ENCODE data around the gene MEG3.

MEG3 gene

DNA sequence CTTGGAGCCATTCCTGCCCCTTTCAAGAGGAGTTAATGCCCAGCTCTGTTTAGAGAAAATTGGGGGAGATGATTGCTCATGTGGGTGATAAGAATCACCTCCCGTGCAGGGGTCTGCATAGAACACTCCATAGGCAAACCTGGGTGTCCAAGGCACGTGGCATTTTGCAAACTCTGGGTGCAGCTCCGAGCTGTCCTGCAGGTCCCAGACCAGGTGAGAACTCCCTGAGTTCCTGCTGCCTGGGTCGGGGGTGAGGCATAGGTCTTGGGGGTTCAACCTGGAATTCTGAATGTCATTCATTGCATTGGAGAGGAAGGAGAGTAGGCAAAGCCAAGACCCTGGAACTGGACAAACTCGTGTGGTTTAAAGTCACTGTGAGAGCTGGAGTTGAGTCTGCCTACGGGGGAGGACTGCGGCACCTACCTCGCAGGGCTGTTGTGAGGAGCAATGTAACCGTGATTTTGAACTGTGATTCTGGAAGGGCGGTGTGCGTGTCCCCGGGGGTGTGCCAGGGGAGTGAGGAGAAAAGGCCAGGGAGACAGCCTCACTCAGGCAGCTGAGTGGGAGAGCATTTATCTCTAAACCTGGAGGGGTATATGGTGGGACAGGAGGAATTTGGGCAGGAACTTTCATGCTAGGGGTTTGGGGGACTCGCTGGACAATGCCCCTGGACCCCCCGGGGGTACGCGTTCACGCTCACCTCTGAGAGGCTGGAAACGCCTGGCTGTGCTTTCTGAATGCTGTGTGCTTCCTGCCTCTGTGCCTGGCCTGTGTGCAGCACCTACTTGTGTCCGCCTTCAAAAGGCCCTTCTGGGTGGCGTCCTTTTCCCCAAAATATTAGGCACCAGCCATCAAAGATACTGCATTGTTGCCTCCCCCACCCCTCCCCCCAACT is 30.4 kb downstream of the MEG3 start:
- Histone ChIP-seq H3K4me3 (ENCODE audit: low read length) (no peak overlapping the region), H3K27me3 (ENCODE audit: insufficient read depth, low read length) (no peaks in the 10 kb centered on the region), H3K4me1 (ENCODE audit: insufficient read depth, low read length) (no peaks in the 10 kb centered on the region), H3K36me3 (ENCODE audit: insufficient read depth, low read length) (no peaks in the 10 kb centered on the region), H2AFZ (ENCODE audit: low read depth, low read length) (no peak overlapping the region), H3K9me3 (ENCODE audit: low read length) (no peaks in the 10 kb centered on the region)

- Histone ChIP-seq H2AFZ (ENCODE audit: low read depth, low read length) (no peak overlapping the region), H3K27me3 (ENCODE audit: insufficient read depth, low read length) (no peaks in the 10 kb centered on the region), H3K9me3 (ENCODE audit: low read length) (peaks cover 2% of the 10 kb centered on the region), H3K4me3 (ENCODE audit: low read length) (no peak overlapping the region), H3K4me1 (ENCODE audit: insufficient read depth, low read length) (no peaks in the 10 kb centered on the region), H3K36me3 (ENCODE audit: insufficient read depth, low read length) (no peaks in the 10 kb centered on the region)
Observed at GRCh38 chr14:100857233-100857922, 31.5 kb downstream of the MEG3 start.

- H2AFZ ChIP-seq (ENCODE audit: low read depth, low read length) = no peak overlapping the region
- H3K36me3 ChIP-seq (ENCODE audit: insufficient read depth, low read length) = no peaks in the 10 kb centered on the region
- peaks cover 2% of the 10 kb centered on the region for H3K9me3 ChIP-seq (ENCODE audit: low read length)
- H3K4me1 ChIP-seq (ENCODE audit: insufficient read depth, low read length) = no peaks in the 10 kb centered on the region
- H3K27me3 ChIP-seq (ENCODE audit: insufficient read depth, low read length) = no peaks in the 10 kb centered on the region
- no peak overlapping the region for H3K4me3 ChIP-seq (ENCODE audit: low read length)
Observed at GRCh38 chr14:100857923-100858837, 32.3 kb downstream of the MEG3 start.

GRCh38 chr14:100858838-100859220 is 32.9 kb downstream of the MEG3 start:
- Histone ChIP-seq H3K36me3 (ENCODE audit: insufficient read depth, low read length) (no peaks in the 10 kb centered on the region), H3K27me3 (ENCODE audit: insufficient read depth, low read length) (no peaks in the 10 kb centered on the region), H3K9me3 (ENCODE audit: low read length) (peaks cover 2% of the 10 kb centered on the region), H3K4me1 (ENCODE audit: insufficient read depth, low read length) (no peaks in the 10 kb centered on the region), H3K4me3 (ENCODE audit: low read length) (no peak overlapping the region), H2AFZ (ENCODE audit: low read depth, low read length) (no peak overlapping the region)

DNA sequence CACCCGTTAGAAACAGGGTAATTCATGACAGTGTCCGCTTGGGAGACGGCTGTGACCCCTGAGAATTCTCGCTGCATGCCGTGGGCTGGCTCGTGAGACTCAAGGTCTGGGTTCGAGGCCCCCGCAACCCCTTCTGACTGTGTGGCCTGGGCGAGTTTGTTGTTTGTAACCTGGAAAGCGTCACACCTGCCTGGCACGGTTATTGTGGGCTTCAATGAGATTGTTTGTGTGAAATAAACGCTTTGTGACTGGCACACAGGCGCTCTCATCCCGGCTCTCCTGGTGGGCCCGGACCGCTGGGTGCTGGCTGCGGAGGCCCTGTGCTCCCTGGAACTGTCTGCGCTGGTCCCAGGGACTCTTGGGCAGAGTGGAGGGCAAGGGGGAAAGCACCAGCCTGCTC is 33.9 kb downstream of the MEG3 start:
- peaks cover 2% of the 10 kb centered on the region for H3K9me3 ChIP-seq (ENCODE audit: low read length)
- H3K4me3 ChIP-seq (ENCODE audit: low read length) = no peak overlapping the region
- H3K4me1 ChIP-seq (ENCODE audit: insufficient read depth, low read length) = no peaks in the 10 kb centered on the region
- no peaks in the 10 kb centered on the region for H3K27me3 ChIP-seq (ENCODE audit: insufficient read depth, low read length)
- H3K36me3 ChIP-seq (ENCODE audit: insufficient read depth, low read length) = no peaks in the 10 kb centered on the region
- H2AFZ ChIP-seq (ENCODE audit: low read depth, low read length) = no peak overlapping the region

- Histone ChIP-seq H2AFZ (ENCODE audit: low read depth, low read length) (no peak overlapping the region), H3K4me3 (ENCODE audit: low read length) (no peak overlapping the region), H3K4me1 (ENCODE audit: insufficient read depth, low read length) (no peaks in the 10 kb centered on the region), H3K9me3 (ENCODE audit: low read length) (peaks cover 2% of the 10 kb centered on the region), H3K36me3 (ENCODE audit: insufficient read depth, low read length) (no peaks in the 10 kb centered on the region), H3K27me3 (ENCODE audit: insufficient read depth, low read length) (no peaks in the 10 kb centered on the region)
Observed at GRCh38 chr14:100860556-100861187, 34.8 kb downstream of the MEG3 start.

DNA sequence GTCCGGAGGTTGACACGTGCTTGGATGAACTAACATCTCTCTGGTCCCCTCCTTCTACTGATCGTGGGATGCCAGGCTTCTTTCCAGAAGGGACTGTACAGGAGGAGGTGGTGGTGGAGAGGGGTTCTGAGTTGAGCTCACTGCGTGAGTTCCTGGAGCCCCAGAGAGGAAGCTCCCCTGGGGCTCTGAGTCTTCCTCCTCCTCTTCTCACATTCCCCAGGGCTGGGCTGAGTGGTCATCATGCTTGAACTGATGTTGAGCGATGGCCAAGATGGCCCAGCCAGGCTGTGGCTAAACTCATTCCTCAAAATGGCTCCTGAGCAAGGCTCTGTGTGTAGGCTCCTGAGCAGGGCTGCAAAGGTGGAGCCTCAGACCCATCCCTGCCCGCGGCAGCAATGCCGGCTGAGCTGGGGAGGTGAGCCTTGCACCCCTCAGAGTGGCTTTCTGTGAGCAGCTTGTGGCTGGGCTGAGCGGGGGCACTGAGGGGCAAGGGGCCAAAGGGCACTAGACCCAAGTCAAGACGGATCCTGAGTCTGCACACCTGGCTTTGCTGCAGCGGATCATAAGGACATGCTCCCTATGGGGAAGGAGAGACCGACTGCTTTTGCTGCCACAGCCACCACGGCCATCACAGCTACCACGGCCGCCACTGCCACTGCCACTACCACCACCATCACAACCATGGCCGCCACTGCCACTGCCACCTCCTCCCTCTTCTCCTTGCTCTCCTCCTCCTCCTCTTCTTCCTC is 35.4 kb downstream of the MEG3 start:
- no peak overlapping the region for H2AFZ ChIP-seq (ENCODE audit: low read depth, low read length)

GRCh38 chr14:100861937-100862247 is 36.0 kb downstream of the MEG3 start:
- Histone ChIP-seq H3K4me3 (ENCODE audit: low read length) (no peak overlapping the region), H3K36me3 (ENCODE audit: insufficient read depth, low read length) (no peaks in the 10 kb centered on the region), H3K4me1 (ENCODE audit: insufficient read depth, low read length) (peaks cover 5% of the 10 kb centered on the region), H3K27me3 (ENCODE audit: insufficient read depth, low read length) (no peaks in the 10 kb centered on the region), H3K9me3 (ENCODE audit: low read length) (peaks cover 2% of the 10 kb centered on the region), H2AFZ (ENCODE audit: low read depth, low read length) (no peak overlapping the region)

More for the DNA sequence above, 35.4 kb downstream of the MEG3 start:
- Histone ChIP-seq H3K9me3 (ENCODE audit: low read length) (peaks cover 2% of the 10 kb centered on the region), H3K36me3 (ENCODE audit: insufficient read depth, low read length) (no peaks in the 10 kb centered on the region), H3K4me1 (ENCODE audit: insufficient read depth, low read length) (peaks cover 5% of the 10 kb centered on the region), H3K4me3 (ENCODE audit: low read length) (no peak overlapping the region), H3K27me3 (ENCODE audit: insufficient read depth, low read length) (no peaks in the 10 kb centered on the region)

DNA sequence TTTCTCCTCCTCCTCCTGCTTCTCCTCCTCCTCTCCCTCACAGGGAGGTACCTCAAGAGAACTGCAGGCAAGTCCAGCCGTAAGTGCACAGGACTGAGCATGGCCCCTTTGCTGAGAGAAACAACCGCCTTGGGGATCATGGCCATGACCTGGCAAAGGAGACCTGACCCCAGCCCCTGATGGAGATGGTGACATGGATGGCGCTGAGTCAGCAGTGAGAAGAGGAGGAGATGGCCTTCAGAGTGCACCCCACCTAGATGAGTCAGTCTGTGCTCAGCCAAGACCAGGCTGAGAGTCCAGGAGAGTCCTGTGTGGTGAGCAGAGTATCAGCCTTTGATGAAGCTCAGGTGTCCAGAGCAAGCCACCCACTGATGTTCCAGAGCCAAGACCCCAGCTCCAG is 36.4 kb downstream of the MEG3 start:
- Histone ChIP-seq H3K36me3 (ENCODE audit: insufficient read depth, low read length) (no peaks in the 10 kb centered on the region), H3K9me3 (ENCODE audit: low read length) (peaks cover 2% of the 10 kb centered on the region), H3K27me3 (ENCODE audit: insufficient read depth, low read length) (no peaks in the 10 kb centered on the region), H2AFZ (ENCODE audit: low read depth, low read length) (no peak overlapping the region), H3K4me3 (ENCODE audit: low read length) (no peak overlapping the region), H3K4me1 (ENCODE audit: insufficient read depth, low read length) (peaks cover 5% of the 10 kb centered on the region)

- no peak overlapping the region for H2AFZ ChIP-seq (ENCODE audit: low read depth, low read length)
- no peaks in the 10 kb centered on the region for H3K27me3 ChIP-seq (ENCODE audit: insufficient read depth, low read length)
- H3K9me3 ChIP-seq (ENCODE audit: low read length) = peaks cover 2% of the 10 kb centered on the region
- no peaks in the 10 kb centered on the region for H3K36me3 ChIP-seq (ENCODE audit: insufficient read depth, low read length)
- H3K4me1 ChIP-seq (ENCODE audit: insufficient read depth, low read length) = peaks cover 5% of the 10 kb centered on the region
- no peak overlapping the region for H3K4me3 ChIP-seq (ENCODE audit: low read length)
Observed at GRCh38 chr14:100862793-100863192, 36.9 kb downstream of the MEG3 start.

- Histone ChIP-seq H3K9me3 (ENCODE audit: low read length) (peaks cover 2% of the 10 kb centered on the region), H3K4me1 (ENCODE audit: insufficient read depth, low read length) (peaks cover 5% of the 10 kb centered on the region), H3K27me3 (ENCODE audit: insufficient read depth, low read length) (no peaks in the 10 kb centered on the region), H2AFZ (ENCODE audit: low read depth, low read length) (no peak overlapping the region), H3K4me3 (ENCODE audit: low read length) (no peak overlapping the region), H3K36me3 (ENCODE audit: insufficient read depth, low read length) (no peaks in the 10 kb centered on the region)
Observed at GRCh38 chr14:100864206-100864605, 38.3 kb downstream of the MEG3 start.

DNA sequence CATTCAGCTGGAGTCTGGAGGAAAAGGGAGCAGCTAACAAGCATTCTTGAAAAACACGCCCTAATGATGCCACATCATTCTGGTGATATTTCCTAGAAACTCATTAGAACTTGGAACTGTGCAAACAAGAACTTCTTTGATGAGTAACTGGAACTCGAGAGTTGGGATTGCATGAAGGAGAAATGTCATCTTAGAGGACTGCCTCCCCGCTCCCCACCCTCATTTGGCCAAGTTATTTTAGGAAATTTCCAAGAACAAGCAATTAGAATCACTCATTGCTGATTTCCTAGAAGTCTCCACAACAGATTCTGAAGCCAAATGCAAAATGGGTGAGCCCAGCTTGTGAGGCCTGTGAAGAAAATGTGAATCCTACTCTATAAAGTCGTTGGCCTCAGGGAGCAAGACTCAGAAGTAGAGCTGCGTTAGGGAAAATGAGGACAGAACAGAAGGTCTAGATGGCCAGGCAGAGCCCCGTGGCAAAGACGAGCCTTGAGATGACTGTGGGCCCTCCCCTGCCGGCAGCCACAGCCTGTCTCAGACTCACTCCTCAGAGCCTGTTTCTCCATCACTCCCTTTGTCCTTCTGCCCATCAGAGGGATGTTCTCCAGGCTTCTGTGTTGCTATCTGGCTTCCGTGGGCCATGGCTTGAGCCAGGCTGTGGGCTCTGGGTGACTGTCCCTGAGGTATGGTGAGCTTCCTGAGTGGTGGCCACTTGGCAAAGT is 39.2 kb downstream of the MEG3 start:
- Histone ChIP-seq H3K9me3 (ENCODE audit: low read length) (peaks cover 2% of the 10 kb centered on the region), H2AFZ (ENCODE audit: low read depth, low read length) (no peak overlapping the region), H3K4me3 (ENCODE audit: low read length) (no peak overlapping the region), H3K27me3 (ENCODE audit: insufficient read depth, low read length) (no peaks in the 10 kb centered on the region), H3K4me1 (ENCODE audit: insufficient read depth, low read length) (peaks cover 5% of the 10 kb centered on the region), H3K36me3 (ENCODE audit: insufficient read depth, low read length) (no peaks in the 10 kb centered on the region)
